H1 (cell line): ENCODE results near the gene ATG7. TPM values are rescaled to one million over a fixed set of nuclear protein-coding genes. Genes with fewer than 3 reads are reported as not detected.

ENCODE experiments used
- CTCF ChIA-PET: fragments of 300-600 bp; sonication (Branson Sonifier 250); formaldehyde crosslinking; loops from one replicate; lab custom pipeline; 2021; ENCODE audit not compliant: partially characterized antibody; lab: Charles Lee
- POLR2A ChIA-PET: fragments of 300-600 bp; sonication (Branson Sonifier 250); formaldehyde crosslinking; loops from one replicate; lab custom pipeline; 2021; ENCODE audit warnings: inconsistent platforms; ENCODE audit not compliant: partially characterized antibody; lab: Charles Lee
- DNase-seq, 2 experiments: peaks; one replicate each; pipeline versions ENCODE4 v3.0.0 to v3.0.0-alpha.2; 2010 to 2022; ENCODE audit warnings: low spot score in 2 of 2, low read depth in 1 of 2, mixed read lengths in 1 of 2
- FAIRE-seq: peaks from 2 replicates; lab custom pipeline; 2011; peaks lifted over from hg19 to GRCh38; lab: Jason Lieb, UNC
- H2AFZ ChIP-seq: 2 replicates; pipeline ENCODE4 v1.8.1; 2012; ENCODE audit warnings: low read length, inconsistent platforms
- H2AK5ac ChIP-seq: 2 replicates; pipeline ENCODE4 v1.6.1; 2013; ENCODE audit warnings: low read depth, low read length
- H2BK120ac ChIP-seq: replicated peaks from 2 replicates; pipeline ENCODE3; 2013; ENCODE audit warnings: low read depth, low read length, inconsistent platforms
- H2BK12ac ChIP-seq: 2 replicates; pipeline ENCODE4 v1.6.1; 2013; ENCODE audit warnings: low read depth, low read length
- H2BK15ac ChIP-seq: 2 replicates; pipeline ENCODE4 v1.6.1; 2013; ENCODE audit warnings: low read length
- H2BK20ac ChIP-seq: 2 replicates; pipeline ENCODE4 v1.6.1; 2013; ENCODE audit warnings: low read length
- H2BK5ac ChIP-seq: 2 replicates; pipeline ENCODE4 v1.6.1; 2013; ENCODE audit warnings: low read depth, low read length
- H3K14ac ChIP-seq: 2 replicates; pipeline ENCODE4 v1.6.1; 2013; ENCODE audit warnings: inconsistent platforms; ENCODE audit not compliant: insufficient read length
- H3K18ac ChIP-seq: 2 replicates; pipeline ENCODE4 v1.6.1; 2013; ENCODE audit warnings: low read length; ENCODE audit errors: extremely low read depth
- H3K23ac ChIP-seq: 2 replicates; pipeline ENCODE4 v1.6.1; 2013; ENCODE audit warnings: inconsistent platforms; ENCODE audit not compliant: insufficient read length
- H3K23me2 ChIP-seq: 2 replicates; pipeline ENCODE4 v1.6.1; 2013; ENCODE audit warnings: low read depth, low read length
- H3K27ac ChIP-seq: 2 replicates; pipeline ENCODE4 v1.6.1; 2011; ENCODE audit warnings: low read depth, low read length, inconsistent platforms
- H3K27me3 ChIP-seq, 4 experiments: replicated peaks in 1 of 4; 1 replicate in 1 of 4; 2 replicates in 3 of 4; pipeline versions ENCODE4 v1.6.1 to v1.8.1; 2011 to 2013; ENCODE audit warnings: low read length in 3 of 4, mild to moderate bottlenecking in 3 of 4, inconsistent platforms in 2 of 4, mixed read lengths in 2 of 4, moderate library complexity in 1 of 4; ENCODE audit not compliant: control insufficient read depth in 3 of 4, insufficient read depth in 3 of 4; ENCODE audit errors: extremely low read depth in 1 of 4
- H3K36me3 ChIP-seq, 4 experiments: 2 replicates each; pipeline versions ENCODE4 v1.6.1 to v1.8.1; 2011 to 2013; ENCODE audit warnings: mild to moderate bottlenecking in 4 of 4, low read length in 3 of 4, moderate library complexity in 2 of 4, control low read depth in 1 of 4, inconsistent platforms in 1 of 4; ENCODE audit not compliant: insufficient read depth in 4 of 4, control insufficient read depth in 2 of 4
- H3K4ac ChIP-seq: replicated peaks from 2 replicates; pipeline ENCODE3; 2013; ENCODE audit warnings: low read length, low read depth, mixed read lengths, inconsistent platforms; ENCODE audit not compliant: insufficient read length
- H3K4me1 ChIP-seq, 4 experiments: replicated peaks in 1 of 4; 1 replicate in 1 of 4; 2 replicates in 3 of 4; pipeline versions ENCODE4 v1.6.1 to v1.8.1; 2011 to 2013; ENCODE audit warnings: low read length in 3 of 4, inconsistent platforms in 2 of 4, mixed read lengths in 1 of 4; ENCODE audit not compliant: insufficient read depth in 4 of 4, control insufficient read depth in 3 of 4
- H3K4me2 ChIP-seq, 2 experiments: 2 replicates each; pipeline versions ENCODE4 v1.6.1 to v1.8.1; 2011 to 2013; ENCODE audit warnings: low read depth in 2 of 2, low read length in 2 of 2, control low read depth in 1 of 2, inconsistent platforms in 1 of 2, mild to moderate bottlenecking in 1 of 2; ENCODE audit not compliant: insufficient read depth in 1 of 2
- H3K4me3 ChIP-seq, 4 experiments: fragments of 200-600, 300-600 bp in 1 of 4; sonication (generic), shearing (Covaris generic), sonication (Bioruptor Twin) in 1 of 4; 2 replicates each; pipeline versions ENCODE4 v1.5.1 to v1.8.1; 2011 to 2016; ENCODE audit warnings: low read length in 4 of 4, low read depth in 3 of 4, control low read depth in 2 of 4, inconsistent platforms in 2 of 4, mild to moderate bottlenecking in 2 of 4, mixed read lengths in 1 of 4, moderate library complexity in 1 of 4; ENCODE audit not compliant: insufficient read depth in 2 of 4; ENCODE audit errors: extremely low read depth in 1 of 4
- H3K56ac ChIP-seq: replicated peaks from 2 replicates; pipeline ENCODE3; 2013; ENCODE audit warnings: low read depth, mild to moderate bottlenecking, mixed read lengths, low read length, inconsistent platforms; ENCODE audit not compliant: insufficient read length
- H3K79me1 ChIP-seq: 2 replicates; pipeline ENCODE4 v1.6.1; 2013; ENCODE audit warnings: low read depth, low read length, control low read depth
- H3K79me2 ChIP-seq, 2 experiments: 2 replicates each; pipeline versions ENCODE4 v1.6.1 to v1.8.1; 2012 to 2013; ENCODE audit warnings: low read length in 2 of 2, mild to moderate bottlenecking in 2 of 2, inconsistent platforms in 1 of 2; ENCODE audit not compliant: insufficient read depth in 2 of 2, control insufficient read depth in 1 of 2
- H3K9ac ChIP-seq, 4 experiments: replicated peaks in 1 of 4; 1 replicate in 1 of 4; 2 replicates in 3 of 4; pipeline versions ENCODE4 v1.6.1 to v1.8.1; 2011 to 2013; ENCODE audit warnings: low read depth in 3 of 4, low read length in 3 of 4, control low read depth in 2 of 4, mild to moderate bottlenecking in 2 of 4, moderate library complexity in 2 of 4, inconsistent platforms in 1 of 4; ENCODE audit errors: extremely low read depth in 1 of 4
- H3K9me3 ChIP-seq, 2 experiments: 2 replicates each; pipeline versions ENCODE4 v1.6.1 to v1.8.1; 2012 to 2013; ENCODE audit warnings: mild to moderate bottlenecking in 2 of 2, moderate library complexity in 2 of 2, control low read depth in 1 of 2, inconsistent platforms in 1 of 2, low read depth in 1 of 2, low read length in 1 of 2, mixed read lengths in 1 of 2; ENCODE audit not compliant: insufficient read depth in 2 of 2
- H4K20me1 ChIP-seq, 2 experiments: replicated peaks in 1 of 2; 2 replicates each; pipeline versions ENCODE3 to v1.8.1; 2011 to 2013; ENCODE audit warnings: inconsistent platforms in 2 of 2, low read length in 2 of 2, mild to moderate bottlenecking in 1 of 2; ENCODE audit not compliant: insufficient read depth in 2 of 2, control insufficient read depth in 1 of 2
- H4K5ac ChIP-seq: 2 replicates; pipeline ENCODE4 v1.6.1; 2013; ENCODE audit warnings: low read length, low read depth, mixed read lengths, inconsistent platforms; ENCODE audit not compliant: insufficient read length
- H4K8ac ChIP-seq: 2 replicates; pipeline ENCODE4 v1.8.0; 2013; ENCODE audit warnings: mild to moderate bottlenecking, moderate library complexity, low read length, inconsistent platforms; ENCODE audit not compliant: insufficient read depth; ENCODE audit errors: extremely low read depth
- H4K91ac ChIP-seq: replicated peaks from 2 replicates; pipeline ENCODE3; 2013; ENCODE audit warnings: low read length, mixed read lengths, inconsistent platforms; ENCODE audit not compliant: insufficient read length
- KDM1A ChIP-seq: fragments of 200-600, 300-600 bp; sonication (generic); IDR thresholded peaks from 2 replicates; pipeline ENCODE4 v1.7.1; 2016; ENCODE audit warnings: mild to moderate bottlenecking, low read length, borderline replicate concordance
- SIN3A ChIP-seq, 2 experiments: IDR thresholded peaks in 1 of 2; conservative IDR thresholded peaks in 1 of 2; 2 replicates each; pipeline ENCODE4 v1.6.1; 2011 to 2012; ENCODE audit warnings: low read length in 2 of 2, improper control_type of control experiment in 1 of 2, low read depth in 1 of 2, mild to moderate bottlenecking in 1 of 2
- WGBS, 2 experiments: shearing (Covaris generic) in 1 of 2; methylation state at CpG; one replicate each; pipeline versions ENCODE4 v1.1.6 to v1.1.7; 2013 to 2015; ENCODE audit warnings: low lambda C conversion rate in 2 of 2, mixed read lengths in 2 of 2, inconsistent platforms in 1 of 2, low coverage in 1 of 2, missing lambda C conversion rate in 1 of 2; ENCODE audit not compliant: insufficient replicate concordance in 2 of 2, insufficient coverage in 1 of 2, insufficient read length in 1 of 2; ENCODE audit errors: extremely low coverage in 1 of 2, missing lambda C conversion rate in 1 of 2; 5-methylcytosine and 5-hydroxymethylcytosine counted together
- polyA plus RNA-seq, 7 experiments: library from polyadenylated mRNA; depleted of rRNA in 3 of 7; stranded (reverse) in 5 of 7; unstranded in 2 of 7; fragments of >200 nt in 5 of 7; fragments of 200-250 nt in 2 of 7; gene quantifications; 1 replicate in 5 of 7; 2 replicates in 1 of 7; 4 replicates in 1 of 7; pipeline versions ENCODE4 v1.2.1 to v1.2.3, GENCODE V29; 2011 to 2013; ENCODE audit warnings: missing spikeins in 2 of 7, mixed read lengths in 2 of 7
- total RNA-seq: library from RNA; stranded (reverse); fragmentation: NEBNext Ultra II Directional; extraction: Animal tissue kit (Norgen Biotek cat#: 25700); gene quantifications from 2 replicates; pipeline ENCODE4 v1.2.1, GENCODE V29; 2021

Gene ATG7
- total and polyA plus RNA-seq, 2 of the 8 experiments (the other 6 are each of a cell fraction or from before 2014, with no cell fraction given): 15.0 to 19.1 TPM

DNA sequence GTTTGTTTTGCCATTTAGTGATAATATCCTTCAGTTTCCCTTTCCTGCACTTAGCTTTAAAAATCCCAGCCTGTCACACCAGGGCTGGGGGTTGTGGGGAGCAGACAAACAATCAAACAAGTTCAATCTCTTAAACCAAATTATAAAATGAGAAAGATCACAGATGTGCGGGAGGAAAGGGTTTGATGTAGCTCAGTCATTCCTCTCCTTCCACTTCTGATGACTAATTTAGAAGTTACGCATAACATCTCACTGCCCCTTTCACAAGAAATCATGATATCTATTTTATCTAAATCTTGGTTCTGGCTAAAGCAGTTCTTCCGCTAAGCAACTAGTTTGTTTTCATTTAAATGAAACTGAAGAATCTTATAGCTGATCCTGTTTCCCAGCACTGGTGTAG, 34.1 kb upstream of the ATG7 start:
- Histone ChIP-seq H4K91ac (no peak overlapping the region), H3K23ac (no peak overlapping the region), H3K36me3 (no peaks in the 10 kb centered on the region), H3K56ac (no peak overlapping the region), H3K9me3 (no peaks in the 10 kb centered on the region), H3K4me2 (no peak overlapping the region), H3K9ac (no peak overlapping the region), H3K79me1 (no peaks in the 10 kb centered on the region), H2BK15ac (no peak overlapping the region), H4K20me1 (no peaks in the 10 kb centered on the region), H3K4ac (no peak overlapping the region), H4K5ac (no peak overlapping the region), H2BK120ac (no peak overlapping the region), H3K4me3 (no peak overlapping the region), H2AFZ (no peak overlapping the region), H4K8ac (no peak overlapping the region), H3K27ac (no peak overlapping the region), H2BK5ac (no peak overlapping the region), H3K79me2 (no peaks in the 10 kb centered on the region), H3K4me1 (peaks cover 0 to 4% (median 0%) of the 10 kb centered on the region in 4 experiments; a peak in 2 of 7 replicates), H2BK12ac (no peak overlapping the region), H3K27me3 (no peaks in the 10 kb centered on the region), H3K23me2 (no peaks in the 10 kb centered on the region), H2AK5ac (no peak overlapping the region), H3K18ac (no peak overlapping the region), H2BK20ac (no peak overlapping the region), H3K14ac (no peak overlapping the region)
- no peak for DNase-seq
- ChIA-PET POLR2A (interaction anchor here (1.2 kb wide), 1 partner anchor 25 kb away, joined by 3 read pairs; no protein-coding TSS in a partner anchor), CTCF (interaction anchor here (0.8 to 3.2 kb wide), 6 partner anchors 8 to 97 kb away, joined by 3 to 18 read pairs (median 4); no protein-coding TSS in a partner anchor)
- no peak for FAIRE-seq
- WGBS, 2 experiments: 86% methylated on average over 3 of the region's 3 CpGs; no CpG with 5 or more reads in 1 of the 2 experiments
- TF ChIP-seq KDM1A: no peak
- TF ChIP-seq SIN3A (conservative IDR thresholded peaks at IDR 0.05 in 1 of 2, IDR thresholded peaks at IDR 0.05 in 1 of 2; ENCODE audit: low read depth in 1 of 2, low read length in 2 of 2): no peak
